HL-60 (cell line): Measurements from ENCODE around the gene TPPP2.

Experiments
- DNase-seq, 2 experiments: peaks; one replicate each; pipeline ENCODE4 v3.0.0-alpha.2; 2010 to 2020; ENCODE audit warnings: low read depth in 1 of 2, low spot score in 1 of 2
- H3K27ac ChIP-seq: fragments of 250-450 bp; sonication (Bioruptor Pico); replicated peaks from 2 replicates; pipeline ENCODE4 v1.5.1; 2020; ENCODE audit warnings: mild to moderate bottlenecking, moderate library complexity
- H3K27me3 ChIP-seq: fragments of 250-450 bp; sonication (Bioruptor Pico); 2 replicates; pipeline ENCODE4 v1.5.1; 2021; ENCODE audit warnings: mild to moderate bottlenecking, moderate library complexity; ENCODE audit not compliant: insufficient read depth, poor library complexity, severe bottlenecking
- H3K4me3 ChIP-seq: replicated peaks from 2 replicates; pipeline ENCODE4 v1.5.1; 2011; ENCODE audit warnings: mild to moderate bottlenecking, control low read depth, low read length; ENCODE audit not compliant: insufficient read depth
- CTCF ChIP-seq: IDR thresholded peaks from one replicate; pipeline ENCODE4 v1.5.1; 2011; ENCODE audit warnings: low read length, control low read depth, inconsistent platforms; ENCODE audit not compliant: insufficient read depth
- GABPA ChIP-seq: IDR thresholded peaks from 2 replicates; pipeline ENCODE4 v1.6.1; 2012; ENCODE audit warnings: low read depth
- POLR2AphosphoS5 ChIP-seq: IDR thresholded peaks from 2 replicates; pipeline ENCODE4 v1.6.1; 2012; ENCODE audit warnings: low read depth
- REST ChIP-seq: IDR thresholded peaks from 2 replicates; pipeline ENCODE4 v1.6.1; 2012; ENCODE audit warnings: low read depth; ENCODE audit not compliant: insufficient replicate concordance
- SPI1 ChIP-seq: IDR thresholded peaks from 2 replicates; pipeline ENCODE4 v1.6.1; 2012; ENCODE audit warnings: low read depth, mild to moderate bottlenecking, borderline replicate concordance

Gene TPPP2

GRCh38 chr14:21023817-21024584 lies 6.0 kb upstream of the TPPP2 start:
- DNase-seq: no peak
- no peak for TF ChIP-seq GABPA
- TF ChIP-seq CTCF: no peak
- TF ChIP-seq SPI1: no peak
- Histone ChIP-seq H3K4me3 (peak overlapping the region; percentile 53), H3K27me3 (peaks cover 19% of the 10 kb centered on the region), H3K27ac (no peak overlapping the region)

GRCh38 chr14:21024585-21025370 lies 5.2 kb upstream of the TPPP2 start, which contains the start of gene NDRG2:
Gene NDRG2, minus strand, starts transcription at chr14:21025061. Its CDS starts 1,746 bp downstream, at chr14:21023315.
- H3K27ac ChIP-seq: no peak within 1 kb of the TSS
- H3K27me3 ChIP-seq: peaks cover 19% of the 10 kb centered on the region
- TF ChIP-seq CTCF: no peak
- no peak for TF ChIP-seq POLR2AphosphoS5
- TF ChIP-seq GABPA: no peak
- no peak for TF ChIP-seq SPI1
- TF ChIP-seq REST: no peak
- peak within 1 kb of the TSS; percentile 53 for H3K4me3 ChIP-seq
- DNase-seq: peak in 1 of 2 experiments; percentile 47

GRCh38 chr14:21025371-21026273 lies 4.4 kb upstream of the TPPP2 start:
- Histone ChIP-seq H3K4me3 (peak overlapping the region; percentile 53), H3K27me3 (peaks cover 19% of the 10 kb centered on the region), H3K27ac (no peak overlapping the region)
- DNase-seq: no peak
- TF ChIP-seq SPI1 (no peak), CTCF (no peak), POLR2AphosphoS5 (no peak), GABPA (no peak), REST (no peak)
